K562 (cell line): ENCODE results near the gene BEST2. TPM values are rescaled to one million over a fixed set of nuclear protein-coding genes. Genes with fewer than 3 reads are reported as not detected.

Source experiments
- CBFA2T2 ChIP-seq: fragments of 450-650 bp; conservative IDR thresholded peaks from 2 replicates; pipeline ENCODE4 v1.6.1; 2017; ENCODE audit warnings: mild to moderate bottlenecking
- CBFA2T3 ChIP-seq: fragments of 450-650 bp; IDR thresholded peaks from 2 replicates; pipeline ENCODE4 v1.6.1; 2017
- CLOCK ChIP-seq: fragments of 250-450 bp; sonication (Bioruptor Pico); IDR thresholded peaks from 2 replicates; pipeline ENCODE4 v1.4.0; 2020; ENCODE audit warnings: mild to moderate bottlenecking, moderate library complexity, borderline replicate concordance
- CXXC5 ChIP-seq: fragments of 250-450 bp; sonication (Bioruptor Pico); IDR thresholded peaks from 2 replicates; pipeline ENCODE4 v1.8.0; 2022; ENCODE audit warnings: inconsistent platforms, mild to moderate bottlenecking, moderate library complexity
- ELK3 ChIP-seq: fragments of 450-650 bp; formaldehyde crosslinking; IDR thresholded peaks from 2 replicates; pipeline ENCODE4 v1.4.0; 2020; ENCODE audit warnings: mild to moderate bottlenecking
- ESRRB ChIP-seq: fragments of 250-450 bp; sonication (Bioruptor Pico); IDR thresholded peaks from 2 replicates; pipeline ENCODE4 v1.5.0; 2020; ENCODE audit warnings: mild to moderate bottlenecking, moderate library complexity, borderline replicate concordance
- GABPA ChIP-seq: fragments of 200-800 bp; sonication (Bioruptor generic); conservative IDR thresholded peaks from 2 replicates; pipeline ENCODE4 v1.6.1; 2016; ENCODE audit warnings: low read depth, missing genetic modification characterization, missing compliant biosample characterization
- HDAC1 ChIP-seq, 2 experiments: fragments of 450-650 bp; IDR thresholded peaks; 2 replicates each; pipeline ENCODE4 v1.6.1; 2016 to 2017; ENCODE audit warnings: inconsistent platforms in 1 of 2, mild to moderate bottlenecking in 1 of 2, moderate library complexity in 1 of 2
- HDAC2 ChIP-seq: fragments of 450-650 bp; IDR thresholded peaks from 2 replicates; pipeline ENCODE4 v1.6.1; 2016; ENCODE audit warnings: mild to moderate bottlenecking
- MAFK ChIP-seq: IDR thresholded peaks from 2 replicates; pipeline ENCODE4 v1.6.1; 2011; ENCODE audit warnings: low read length, improper control_type of control experiment
- NKRF ChIP-seq: fragments of 450-650 bp; IDR thresholded peaks from 2 replicates; pipeline ENCODE4 v1.6.1; 2016; ENCODE audit warnings: borderline replicate concordance
- POLR2AphosphoS2 ChIP-seq: IDR thresholded peaks from 2 replicates; pipeline ENCODE4 v1.6.1; 2012; ENCODE audit warnings: low read length, improper control_type of control experiment
- RBFOX2 ChIP-seq: fragments of 200-400 bp; formaldehyde crosslinking; IDR thresholded peaks from 2 replicates; pipeline ENCODE4 v1.6.1; 2017; ENCODE audit warnings: low read depth, mild to moderate bottlenecking, low read length, moderate library complexity
- RBM15 ChIP-seq: fragments of 200-400 bp; formaldehyde crosslinking; IDR thresholded peaks from 2 replicates; pipeline ENCODE4 v1.6.1; 2018; ENCODE audit warnings: mild to moderate bottlenecking, low read length, moderate library complexity; ENCODE audit not compliant: insufficient read depth
- TBP ChIP-seq: optimal IDR thresholded peaks from 2 replicates; pipeline ENCODE3; 2011; ENCODE audit warnings: low read depth, low read length, improper control_type of control experiment
- ZBTB34 ChIP-seq: fragments of 250-450 bp; sonication (Bioruptor Pico); IDR thresholded peaks from 2 replicates; pipeline ENCODE4 v1.8.0; 2021; ENCODE audit warnings: mild to moderate bottlenecking, moderate library complexity
- polyA plus RNA-seq, 8 experiments: library from polyadenylated mRNA; depleted of rRNA in 4 of 8; stranded (reverse) in 5 of 8; unstranded in 3 of 8; fragments of >200 nt; fragmentation: Nextera tagmentation in 2 of 8; fragmentation: Illumina TruSeq in 1 of 8; extraction: Ambion mirVana in 2 of 8; extraction: Trizol in 1 of 8; gene quantifications; 2 replicates each; pipeline versions ENCODE4 v1.2.1 to v1.2.3, GENCODE V29; 2011 to 2014; ENCODE audit warnings: inconsistent platforms in 1 of 8, missing spikeins in 1 of 8
- total RNA-seq, 7 experiments: library from RNA; depleted of rRNA in 6 of 7; stranded (reverse); fragments of >200 nt in 6 of 7; fragmentation: Illumina TruSeq in 2 of 7; extraction: Trizol in 2 of 7; gene quantifications; 2 replicates each; pipeline versions ENCODE4 v1.2.1 to v1.2.3, GENCODE V29; 2011 to 2021; ENCODE audit warnings: low replicate concordance in 1 of 7

Gene BEST2
- total and polyA plus RNA-seq, 9 of the 15 experiments (the other 6 are each of a cell fraction or from before 2014, with no cell fraction given), result not detected

GRCh38 chr19:12722566-12723380 lies 28.8 kb upstream of the BEST2 start (continued):
- 0 out of 2 replicates have a peak, but pooled peaks have one; percentile 41 for TF ChIP-seq MAFK
- TF ChIP-seq CBFA2T3, result 0 out of 2 replicates have a peak, but pooled peaks have one; percentile 23
- peak; percentile 92 for TF ChIP-seq GABPA (tag)
- peak; percentile 84 for TF ChIP-seq RBFOX2
- TF ChIP-seq HDAC1 (IDR thresholded peaks at IDR 0.05), result peak in 1 of 2 experiments; percentile 80; a peak in 2 of 4 replicates
- TF ChIP-seq NKRF, result peak; percentile 58; the same call in 1 of the 2 replicates
- no peak for TF ChIP-seq POLR2AphosphoS2
- no peak for TF ChIP-seq CLOCK
- peak; percentile 91 for TF ChIP-seq CXXC5 (CRISPR knock-in tag)
- TF ChIP-seq HDAC2, result peak; percentile 47; the same call in 1 of the 2 replicates
- no peak for TF ChIP-seq RBM15
- no peak for TF ChIP-seq ESRRB
- no peak for TF ChIP-seq ZBTB34
- TF ChIP-seq CBFA2T2, result peak; percentile 99
- TF ChIP-seq TBP, result peak; percentile 84
- no peak for TF ChIP-seq ELK3 (CRISPR knock-in tag)
